Muscle layer of colon (tissue), 2 donors: ENCODE measurements around the gene FBXO11.

Experiments
- H3K27ac ChIP-seq: one replicate; pipeline ENCODE4 v1.7.0; 2013; ENCODE audit warnings: low read depth, mild to moderate bottlenecking, low read length, moderate library complexity
- H3K27me3 ChIP-seq, 2 donors: one replicate each; pipeline ENCODE4 v1.7.0; 2013; ENCODE audit warnings: low read length in 2 of 2, mild to moderate bottlenecking in 2 of 2; ENCODE audit not compliant: insufficient read depth in 2 of 2, control insufficient read depth in 1 of 2
- H3K36me3 ChIP-seq: one replicate; pipeline ENCODE4 v1.7.0; 2013; ENCODE audit warnings: mild to moderate bottlenecking, low read length; ENCODE audit not compliant: insufficient read depth
- H3K4me1 ChIP-seq: one replicate; pipeline ENCODE4 v1.7.0; 2013; ENCODE audit warnings: mild to moderate bottlenecking, low read length; ENCODE audit not compliant: insufficient read depth
- H3K4me3 ChIP-seq, 2 donors: one replicate each; pipeline ENCODE4 v1.7.0; 2013; ENCODE audit warnings: low read length in 2 of 2, low read depth in 1 of 2, mild to moderate bottlenecking in 1 of 2, moderate library complexity in 1 of 2
- H3K9ac ChIP-seq: one replicate; pipeline ENCODE4 v1.7.0; 2013; ENCODE audit warnings: low read length
- H3K9me3 ChIP-seq: one replicate; pipeline ENCODE4 v1.7.0; 2013; ENCODE audit warnings: mild to moderate bottlenecking, low read length
- donor health status: abdominal sarcoma.
- donor health status: Adenocarcinoma of cecum.

FBXO11 gene

DNA sequence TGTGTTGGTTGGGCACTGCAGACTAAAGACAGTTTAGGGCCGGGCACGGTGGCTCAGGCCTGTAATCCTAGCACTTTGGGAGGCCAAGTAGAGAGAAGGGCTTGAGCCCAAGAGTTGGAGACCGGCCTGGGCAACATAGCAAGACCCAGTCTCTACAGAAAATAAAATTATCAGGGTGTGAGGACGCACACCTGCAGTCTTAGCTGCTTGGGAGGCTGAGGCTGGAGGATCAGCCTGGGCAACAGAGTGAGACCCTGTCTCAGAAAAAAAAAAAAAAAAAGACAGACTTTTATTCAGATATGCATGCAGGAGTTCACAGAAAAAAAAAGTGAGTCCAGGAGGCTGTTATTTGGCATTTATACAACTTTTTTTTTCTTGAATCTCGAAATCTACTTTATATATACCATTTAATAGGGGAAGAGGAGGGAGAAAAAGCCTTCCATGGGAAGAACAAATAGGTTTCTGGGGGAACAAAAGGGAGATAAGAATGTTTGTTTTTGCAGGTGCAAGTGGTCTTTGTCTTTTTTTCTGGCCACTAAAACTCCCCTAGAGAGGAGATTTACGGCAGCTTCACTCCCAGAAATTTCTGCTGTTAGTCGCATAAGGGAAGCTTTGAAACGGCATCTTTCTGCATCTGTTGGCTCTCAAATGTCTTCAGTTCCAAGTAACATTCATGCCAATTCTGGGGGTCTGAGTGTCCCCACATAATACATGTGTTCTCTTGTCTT, 127.4 kb downstream of the FBXO11 start:
- Histone ChIP-seq H3K4me1 (no peaks in the 10 kb centered on the region), H3K9me3 (no peaks in the 10 kb centered on the region), H3K36me3 (no peaks in the 10 kb centered on the region), H3K9ac (no peak overlapping the region), H3K27ac (no peak overlapping the region), H3K4me3 (no peak overlapping the region), H3K27me3 (no peaks in the 10 kb centered on the region)

DNA sequence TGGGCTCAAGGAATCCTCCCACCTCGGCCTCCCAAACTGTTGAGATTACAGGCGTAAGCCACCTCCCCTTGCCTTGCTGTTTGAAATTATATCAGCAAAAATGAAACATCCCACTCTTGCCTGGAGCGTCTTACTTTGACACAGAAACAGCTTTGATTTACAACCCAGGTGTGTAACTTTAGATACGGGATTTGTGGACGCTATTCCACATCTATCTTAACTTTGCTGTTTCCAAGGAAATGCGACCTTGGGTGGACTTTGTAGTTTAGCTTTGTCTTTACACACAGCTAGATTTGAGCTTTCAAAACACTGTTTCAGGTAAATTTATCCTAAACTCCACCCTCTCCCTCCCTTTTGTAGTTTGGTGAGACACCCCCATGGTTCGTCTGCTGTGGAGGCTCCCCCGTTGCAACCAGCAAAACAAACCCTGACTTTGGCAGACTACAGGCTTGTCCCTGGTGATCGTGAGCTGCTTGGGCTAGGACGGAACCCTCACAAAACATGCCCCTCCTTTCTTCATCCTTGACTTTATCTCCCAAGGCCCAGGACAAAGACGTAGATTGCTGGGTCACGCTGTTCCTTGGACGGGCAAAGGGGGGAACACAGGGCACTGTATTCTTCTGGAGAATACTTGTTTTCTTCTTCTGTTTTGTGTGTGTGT, 128.9 kb downstream of the FBXO11 start:
- H3K27ac ChIP-seq, result no peak overlapping the region
- no peaks in the 10 kb centered on the region for H3K9me3 ChIP-seq
- H3K27me3 ChIP-seq, result no peaks in the 10 kb centered on the region
- no peaks in the 10 kb centered on the region for H3K4me1 ChIP-seq
- no peak overlapping the region for H3K9ac ChIP-seq
- no peak overlapping the region for H3K4me3 ChIP-seq
- H3K36me3 ChIP-seq, result no peaks in the 10 kb centered on the region

DNA sequence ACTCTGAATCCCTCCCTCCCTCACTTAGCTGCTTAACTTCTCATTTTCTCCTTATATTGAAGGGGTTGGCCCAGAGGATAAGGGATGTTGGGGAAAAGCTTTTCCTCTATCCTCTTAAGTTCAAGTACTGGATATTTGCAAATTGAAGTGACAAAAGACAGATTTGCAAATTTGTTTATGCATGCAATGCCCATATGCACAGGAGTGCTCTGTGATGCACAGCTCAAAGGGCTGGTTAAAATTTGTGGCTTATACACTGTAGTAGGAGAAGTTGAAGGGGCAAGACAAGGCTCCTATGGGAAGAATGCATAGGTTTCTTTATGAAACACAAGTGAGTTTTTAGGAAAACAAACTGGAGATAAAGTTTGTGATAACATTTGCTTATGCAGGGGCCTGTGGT, 131.7 kb downstream of the FBXO11 start:
- Histone ChIP-seq H3K36me3 (no peaks in the 10 kb centered on the region), H3K4me3 (no peak overlapping the region), H3K4me1 (no peaks in the 10 kb centered on the region), H3K9me3 (no peaks in the 10 kb centered on the region), H3K9ac (no peak overlapping the region), H3K27me3 (no peaks in the 10 kb centered on the region), H3K27ac (no peak overlapping the region)

DNA sequence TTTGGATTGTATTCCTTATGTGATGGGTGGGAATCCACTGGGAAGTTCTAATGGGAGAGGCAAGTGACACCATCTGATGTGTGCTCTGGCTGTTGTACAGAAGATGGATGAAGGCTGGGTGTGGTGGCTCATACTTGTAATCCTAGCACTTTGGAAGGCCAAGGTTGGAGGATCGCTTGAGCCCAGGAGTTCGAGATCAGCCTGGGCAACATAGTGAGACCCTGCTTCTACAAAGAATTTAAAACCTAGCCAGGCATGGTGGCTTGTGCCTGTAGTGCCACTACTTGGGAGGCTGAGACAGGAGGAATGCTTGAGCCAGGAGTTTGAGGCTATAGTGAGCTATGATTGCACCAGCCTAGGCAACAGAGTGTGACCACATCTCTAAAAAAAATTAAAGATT, 134.0 kb downstream of the FBXO11 start:
- H3K9me3 ChIP-seq, result no peaks in the 10 kb centered on the region

DNA sequence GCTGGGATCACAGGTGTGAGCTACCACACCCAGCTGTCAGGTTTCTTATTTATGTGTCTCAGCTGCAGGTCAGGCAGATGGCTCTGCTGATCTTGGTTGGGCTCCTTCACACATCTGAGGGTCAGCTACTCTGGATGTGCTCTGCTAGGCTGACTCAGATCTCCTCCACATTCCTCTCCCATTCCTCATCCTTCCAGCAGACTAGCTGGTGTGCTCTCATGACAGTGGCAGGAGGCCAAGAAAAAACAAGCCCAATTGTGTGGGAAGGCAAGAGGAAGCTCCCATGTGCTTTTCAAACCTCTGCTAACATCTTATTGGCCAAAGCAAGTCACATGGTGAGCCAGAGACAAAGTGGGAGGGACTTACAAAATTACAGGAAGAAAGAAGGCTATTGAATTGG, 135.1 kb downstream of the FBXO11 start:
- Histone ChIP-seq H3K9me3 (no peaks in the 10 kb centered on the region), H3K4me3 (no peak overlapping the region), H3K4me1 (no peaks in the 10 kb centered on the region), H3K9ac (no peak overlapping the region), H3K36me3 (no peaks in the 10 kb centered on the region), H3K27me3 (no peaks in the 10 kb centered on the region), H3K27ac (no peak overlapping the region)

More for the DNA sequence above, 134.0 kb downstream of the FBXO11 start:
- Histone ChIP-seq H3K4me3 (no peak overlapping the region), H3K9ac (no peak overlapping the region), H3K27me3 (no peaks in the 10 kb centered on the region), H3K36me3 (no peaks in the 10 kb centered on the region), H3K27ac (no peak overlapping the region), H3K4me1 (no peaks in the 10 kb centered on the region)

DNA sequence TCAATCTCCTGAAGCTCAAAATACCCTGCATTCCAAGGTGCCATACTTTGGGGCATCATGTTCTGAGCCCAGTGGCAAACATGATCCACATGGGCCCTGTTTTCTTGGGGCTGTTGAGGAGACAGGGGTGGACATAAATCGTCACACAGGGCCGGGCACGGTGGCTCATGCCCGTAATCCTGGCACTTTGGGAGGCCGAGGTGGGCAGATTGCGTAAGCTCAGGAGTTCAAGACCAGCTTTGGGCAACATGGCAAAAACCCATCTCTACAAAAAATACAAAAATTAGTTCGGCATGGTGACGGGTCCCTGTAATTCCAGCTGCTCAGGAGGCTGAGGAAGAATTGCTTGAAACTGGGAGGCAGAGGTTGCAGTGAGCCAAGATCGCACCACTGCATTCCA, 137.0 kb downstream of the FBXO11 start:
- no peaks in the 10 kb centered on the region for H3K9me3 ChIP-seq
- no peaks in the 10 kb centered on the region for H3K4me1 ChIP-seq
- no peaks in the 10 kb centered on the region for H3K27me3 ChIP-seq
- no peak overlapping the region for H3K27ac ChIP-seq
- no peak overlapping the region for H3K4me3 ChIP-seq
- H3K9ac ChIP-seq, result no peak overlapping the region
- no peaks in the 10 kb centered on the region for H3K36me3 ChIP-seq

DNA sequence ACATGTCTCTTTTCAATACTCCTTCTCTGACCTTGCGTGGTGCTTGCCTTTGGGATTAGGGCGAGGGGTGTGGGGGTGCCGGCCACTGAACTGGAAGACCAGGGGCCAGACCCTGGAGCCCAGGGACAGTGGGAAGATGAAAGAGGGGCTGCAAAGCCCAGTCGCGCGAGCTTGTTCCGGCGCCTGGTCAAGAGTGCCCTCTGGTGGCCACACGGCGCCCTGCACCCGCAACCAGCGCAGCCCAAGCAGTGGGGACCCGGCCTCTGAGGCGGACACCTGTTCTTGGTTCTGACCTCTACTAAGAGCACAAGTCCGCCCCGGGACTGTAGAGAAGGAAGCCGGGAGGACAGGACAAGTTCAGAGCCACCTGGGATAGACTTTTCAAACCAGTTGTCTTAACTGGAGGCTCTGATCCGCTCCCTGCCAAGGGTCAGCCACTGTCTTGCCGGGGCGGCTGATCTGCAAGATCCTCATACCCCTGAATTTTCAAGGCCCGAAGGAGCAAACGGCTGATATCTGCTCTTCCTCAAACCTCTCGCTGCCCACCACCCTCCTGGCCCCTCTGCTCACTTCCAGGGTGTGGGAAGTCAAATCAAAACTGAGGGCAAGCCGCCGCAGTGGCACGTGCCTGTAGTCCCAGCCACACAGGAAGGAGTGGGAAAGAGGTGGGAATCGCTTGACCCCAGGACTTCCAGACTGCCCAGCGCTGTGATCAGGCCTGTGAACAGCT, 138.3 kb downstream of the FBXO11 start:
- Histone ChIP-seq H3K4me3 (no peak overlapping the region), H3K27me3 (no peaks in the 10 kb centered on the region), H3K36me3 (no peaks in the 10 kb centered on the region), H3K9me3 (no peaks in the 10 kb centered on the region), H3K9ac (no peak overlapping the region), H3K4me1 (no peaks in the 10 kb centered on the region), H3K27ac (no peak overlapping the region)

DNA sequence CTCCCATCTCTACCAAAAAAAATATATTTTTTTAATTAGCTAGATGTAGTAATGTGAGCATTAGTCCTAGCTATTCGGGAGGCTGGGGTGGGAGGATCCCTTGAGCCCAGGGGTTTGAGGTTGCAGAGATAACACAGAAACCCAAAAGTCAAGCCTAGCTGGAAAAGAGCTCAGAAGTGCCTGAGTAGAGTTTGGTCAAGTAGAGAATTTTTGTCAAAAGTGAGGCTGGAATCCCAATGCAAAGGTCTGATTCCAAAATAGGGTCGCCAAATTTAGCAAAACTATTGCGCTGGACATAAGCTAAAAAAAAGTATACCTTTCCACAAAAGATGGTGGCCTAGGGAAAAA, 138.8 kb downstream of the FBXO11 start:
- Histone ChIP-seq H3K4me3 (no peak overlapping the region), H3K27me3 (no peaks in the 10 kb centered on the region), H3K27ac (no peak overlapping the region), H3K9ac (no peak overlapping the region), H3K4me1 (no peaks in the 10 kb centered on the region), H3K9me3 (no peaks in the 10 kb centered on the region), H3K36me3 (no peaks in the 10 kb centered on the region)

DNA sequence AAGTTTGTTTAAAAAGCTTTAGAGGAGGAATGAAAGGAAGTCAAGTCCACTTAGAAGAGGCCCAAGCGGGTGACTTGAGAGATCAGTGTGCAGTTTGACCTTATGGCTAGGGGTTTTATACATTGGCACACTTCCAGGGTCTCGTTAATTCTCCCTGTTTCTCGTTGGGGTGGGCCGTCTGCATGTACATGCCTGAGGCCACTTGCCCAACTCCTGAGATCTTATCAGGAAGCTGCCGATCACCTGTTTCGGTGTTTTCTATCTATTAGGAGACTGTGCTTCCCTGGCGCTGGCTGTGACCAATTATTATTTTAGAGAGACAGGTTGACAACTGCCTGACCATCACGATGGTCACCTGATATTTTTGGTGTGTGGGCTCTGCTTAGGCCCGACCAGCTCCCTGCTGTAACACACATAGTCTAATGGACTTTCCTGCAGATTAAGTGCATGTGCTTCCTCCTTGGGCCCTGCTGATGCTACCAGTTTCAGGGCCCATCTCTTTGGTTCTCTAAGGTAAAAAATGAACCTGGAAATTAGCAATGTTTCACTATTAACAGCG, 154.4 kb downstream of the FBXO11 start:
- Histone ChIP-seq H3K27ac (no peak overlapping the region), H3K9ac (no peak overlapping the region), H3K4me3 (no peak overlapping the region), H3K27me3 (no peaks in the 10 kb centered on the region), H3K4me1 (no peaks in the 10 kb centered on the region), H3K9me3 (no peaks in the 10 kb centered on the region), H3K36me3 (no peaks in the 10 kb centered on the region)

DNA sequence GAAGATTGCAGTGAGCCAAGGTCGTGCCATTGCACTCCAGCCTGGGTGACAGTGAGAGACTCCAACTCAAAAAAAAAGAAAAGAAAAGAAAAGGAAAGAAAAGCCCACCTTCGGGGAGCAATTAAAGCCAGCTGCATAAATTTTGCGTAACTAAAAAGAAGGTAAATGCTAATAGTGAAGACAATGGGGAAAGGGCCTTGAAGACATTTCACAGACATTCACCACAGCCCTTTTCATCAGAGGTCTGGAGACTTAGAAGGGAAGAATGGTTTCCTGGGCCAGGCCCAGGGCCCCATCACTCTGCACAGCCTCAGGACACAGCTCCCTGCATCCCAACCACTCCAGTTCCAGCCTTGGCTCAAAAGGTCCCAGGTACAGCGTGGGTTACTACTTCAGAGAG, 158.4 kb downstream of the FBXO11 start:
- Histone ChIP-seq H3K36me3 (no peaks in the 10 kb centered on the region), H3K4me1 (no peaks in the 10 kb centered on the region), H3K9me3 (no peaks in the 10 kb centered on the region), H3K27ac (no peak overlapping the region), H3K4me3 (no peak overlapping the region), H3K9ac (no peak overlapping the region), H3K27me3 (no peaks in the 10 kb centered on the region)

DNA sequence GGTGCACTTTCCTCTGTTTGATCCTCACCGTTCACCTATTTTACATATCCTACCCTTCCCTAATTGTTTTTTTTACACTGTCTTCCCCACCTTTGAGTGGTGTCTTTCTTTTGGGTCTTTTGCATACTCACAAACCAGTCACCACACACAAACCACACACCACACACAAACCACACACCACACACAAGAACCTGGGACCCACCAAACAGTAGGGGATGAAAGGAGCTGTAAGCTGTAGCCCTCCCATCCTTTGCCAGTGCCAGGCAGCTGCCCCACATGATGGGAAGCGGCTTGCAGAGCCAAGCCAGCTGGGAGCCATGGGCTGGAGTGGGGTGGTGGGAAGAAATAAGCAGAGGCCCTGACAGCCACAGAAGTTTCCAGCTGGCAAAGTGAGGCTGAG, 162.2 kb downstream of the FBXO11 start:
- Histone ChIP-seq H3K36me3 (no peaks in the 10 kb centered on the region), H3K4me1 (no peaks in the 10 kb centered on the region), H3K4me3 (no peak overlapping the region), H3K9me3 (no peaks in the 10 kb centered on the region), H3K9ac (no peak overlapping the region), H3K27ac (no peak overlapping the region), H3K27me3 (no peaks in the 10 kb centered on the region)
